Endometrial microvascular endothelial cells (primary cell): Measurements from ENCODE around the gene ZNF12. TPM values are rescaled to one million over a fixed set of nuclear protein-coding genes. Genes with fewer than 3 reads are reported as not detected.

Source experiments
- in situ Hi-C: cut with HindIII; loops from 2 replicates; pipeline ENCODE4 v1.10.0; 2017; ENCODE audit warnings: low sequenced_read_pairs, low pct_unique_long_range_greater_than_20kb; ENCODE audit errors: inconsistent ontology term
- total RNA-seq: library from RNA; depleted of rRNA; stranded (reverse); fragments of >200 nt; gene quantifications from one replicate; pipeline ENCODE4 v1.2.3, GENCODE V29; 2015; ENCODE audit errors: inconsistent ontology term

The ZNF12 gene
- total RNA-seq, 1 donor from 2014 or later = 7.4 TPM

DNA sequence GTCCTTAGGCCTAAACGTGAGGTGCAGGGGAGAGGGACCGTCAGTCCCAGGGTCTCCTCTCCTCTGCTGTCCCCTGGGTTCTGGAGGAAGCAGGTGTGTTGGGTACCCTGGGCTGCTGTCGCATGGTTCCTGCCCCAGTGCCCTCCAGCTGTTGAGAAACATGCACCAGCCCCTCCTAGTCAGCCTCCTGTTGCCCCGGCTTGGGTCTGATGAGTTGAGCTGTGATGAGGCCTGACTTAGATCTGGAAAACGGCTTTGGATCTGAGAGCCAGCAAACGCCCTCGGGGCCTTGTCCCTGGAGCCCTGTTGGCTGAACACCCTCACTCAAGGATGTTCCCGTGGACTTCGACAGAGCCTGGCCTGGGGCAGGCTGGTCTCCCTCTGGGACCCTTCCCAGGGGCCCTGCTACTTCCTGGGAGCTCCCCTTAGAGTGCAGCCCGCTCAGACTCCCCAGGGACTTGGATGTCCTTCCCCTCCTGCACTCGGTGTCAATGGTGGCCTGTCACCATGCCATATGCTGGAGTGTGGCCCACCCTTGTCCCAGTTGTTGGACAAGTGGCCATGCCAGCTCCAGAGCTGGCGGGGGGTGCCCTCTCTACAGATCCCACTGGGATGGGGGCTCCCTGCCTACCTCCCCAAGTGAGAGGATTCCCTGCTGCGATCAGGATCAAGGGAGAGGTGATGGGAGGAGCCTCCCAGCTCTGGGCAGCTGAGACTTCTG is 57.3 kb downstream of the ZNF12 start:
- in situ Hi-C loops = no loop called here

DNA sequence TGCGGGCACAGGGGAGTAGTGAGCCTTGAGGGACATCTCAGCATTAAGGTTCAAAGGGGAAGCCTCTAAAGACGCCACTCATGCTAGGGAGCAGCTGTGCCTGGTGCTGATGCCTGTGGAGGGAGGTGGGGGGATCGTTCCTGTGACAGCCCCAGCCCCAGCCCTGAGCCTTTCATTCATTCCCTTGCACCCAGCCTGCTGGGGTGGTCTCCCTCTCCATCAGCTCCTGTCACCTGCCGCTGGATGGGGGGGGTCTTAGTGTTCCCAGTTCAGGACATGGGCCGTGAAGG is 58.0 kb downstream of the ZNF12 start:
- in situ Hi-C loops = no loop called here

- in situ Hi-C loops = no loop called here
These were observed 58.5 kb downstream of the ZNF12 start for GRCh38 chr7:6648066-6648814.

DNA sequence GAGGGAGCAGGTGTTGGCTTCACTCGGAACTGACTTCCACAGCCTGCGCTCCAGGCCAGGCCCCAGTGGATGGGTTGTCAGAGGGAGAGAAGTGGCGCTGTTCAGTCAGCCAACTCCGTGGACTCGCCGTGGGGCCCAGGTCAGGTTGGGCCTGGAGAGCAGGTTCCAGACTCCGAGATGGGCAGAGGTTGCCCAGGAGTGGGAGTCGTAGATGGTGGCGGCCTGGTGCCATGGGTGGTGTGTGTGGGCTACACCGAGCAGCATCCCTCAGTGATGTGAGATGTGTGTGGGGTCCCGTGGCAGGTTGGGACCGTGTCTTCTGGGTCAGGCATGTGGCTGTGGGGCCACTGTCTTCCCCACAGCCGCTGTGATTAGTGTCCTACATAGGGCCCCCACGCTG is 59.2 kb downstream of the ZNF12 start:
- in situ Hi-C loops = no loop called here

DNA sequence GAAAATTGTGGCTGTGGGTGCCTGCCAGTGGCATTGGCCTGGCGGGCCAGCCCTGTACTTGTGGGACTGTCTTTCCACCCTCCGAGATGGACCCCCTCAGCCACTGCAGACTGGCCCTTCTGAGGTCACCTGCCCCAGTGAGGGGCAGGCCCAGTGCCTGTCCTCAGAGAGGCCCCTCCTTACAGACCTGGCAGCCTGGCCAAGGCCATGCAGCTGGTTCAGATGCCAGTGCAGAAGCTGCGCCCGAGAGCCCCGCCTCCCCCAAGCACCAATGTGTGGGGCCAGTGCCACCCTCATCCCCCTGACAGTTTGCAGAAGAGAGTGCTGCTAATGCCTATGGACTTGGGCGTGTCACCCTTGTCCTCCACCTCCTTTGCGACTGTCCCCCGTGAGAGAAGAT is 59.7 kb downstream of the ZNF12 start:
- in situ Hi-C loops = no loop called here

GRCh38 chr7:6646465-6646864 is 60.3 kb downstream of the ZNF12 start:
- in situ Hi-C loops = no loop called here

DNA sequence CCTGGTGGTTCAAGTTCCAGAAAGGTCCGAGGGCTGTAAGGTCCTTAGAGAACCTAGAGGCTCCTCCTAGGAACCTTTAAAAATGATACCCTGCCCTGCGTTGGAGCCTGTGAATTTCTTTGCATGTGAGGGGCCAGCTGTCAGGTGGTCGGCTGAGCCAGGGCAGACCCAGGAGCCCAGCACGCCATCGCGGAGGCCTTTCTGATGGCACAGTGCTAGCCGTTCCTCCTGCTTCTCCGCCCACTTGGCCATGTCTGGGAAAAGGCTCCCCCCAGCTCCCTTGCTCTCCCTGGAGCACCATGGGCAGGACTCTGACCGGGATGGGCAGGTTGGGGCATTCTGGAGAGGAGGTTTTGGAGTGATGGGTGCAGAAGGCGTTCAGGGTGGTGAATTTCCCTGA is 62.0 kb downstream of the ZNF12 start:
- in situ Hi-C loops = no loop called here

DNA sequence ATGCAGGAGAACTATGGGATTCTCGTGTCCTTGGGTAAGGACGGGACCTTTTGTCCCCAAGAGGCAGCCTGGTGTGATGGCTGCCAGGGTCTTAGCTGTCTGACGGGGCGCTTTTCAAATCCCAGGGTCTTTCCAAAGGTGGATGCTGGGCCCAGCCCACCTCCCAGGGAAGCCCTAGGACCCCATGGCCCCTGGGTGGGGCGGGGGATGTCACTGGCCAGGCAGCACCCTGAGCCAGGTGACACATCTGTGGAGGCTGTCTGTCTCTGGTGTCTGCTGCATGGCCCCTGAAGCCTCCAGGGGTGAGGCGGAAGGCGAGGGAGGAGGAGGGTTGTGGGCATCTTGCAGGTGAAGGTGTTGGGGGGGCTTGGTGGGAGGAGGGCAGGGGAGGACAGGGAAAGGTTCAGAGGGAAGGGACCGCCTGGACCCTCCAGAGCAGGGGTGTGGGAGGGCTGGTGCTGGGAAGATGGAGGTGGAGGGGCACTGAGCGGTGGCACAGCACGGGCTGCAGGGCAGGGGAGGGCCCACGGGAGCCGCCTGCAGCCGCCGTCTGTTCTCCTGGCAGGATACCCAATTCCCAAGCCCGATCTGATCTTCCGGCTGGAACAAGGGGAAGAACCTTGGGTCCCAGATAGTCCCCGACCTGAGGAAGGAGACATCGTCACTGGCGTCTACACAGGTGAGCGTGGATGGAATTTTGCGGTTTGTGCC is 62.7 kb downstream of the ZNF12 start:
- in situ Hi-C loops = no loop called here

DNA sequence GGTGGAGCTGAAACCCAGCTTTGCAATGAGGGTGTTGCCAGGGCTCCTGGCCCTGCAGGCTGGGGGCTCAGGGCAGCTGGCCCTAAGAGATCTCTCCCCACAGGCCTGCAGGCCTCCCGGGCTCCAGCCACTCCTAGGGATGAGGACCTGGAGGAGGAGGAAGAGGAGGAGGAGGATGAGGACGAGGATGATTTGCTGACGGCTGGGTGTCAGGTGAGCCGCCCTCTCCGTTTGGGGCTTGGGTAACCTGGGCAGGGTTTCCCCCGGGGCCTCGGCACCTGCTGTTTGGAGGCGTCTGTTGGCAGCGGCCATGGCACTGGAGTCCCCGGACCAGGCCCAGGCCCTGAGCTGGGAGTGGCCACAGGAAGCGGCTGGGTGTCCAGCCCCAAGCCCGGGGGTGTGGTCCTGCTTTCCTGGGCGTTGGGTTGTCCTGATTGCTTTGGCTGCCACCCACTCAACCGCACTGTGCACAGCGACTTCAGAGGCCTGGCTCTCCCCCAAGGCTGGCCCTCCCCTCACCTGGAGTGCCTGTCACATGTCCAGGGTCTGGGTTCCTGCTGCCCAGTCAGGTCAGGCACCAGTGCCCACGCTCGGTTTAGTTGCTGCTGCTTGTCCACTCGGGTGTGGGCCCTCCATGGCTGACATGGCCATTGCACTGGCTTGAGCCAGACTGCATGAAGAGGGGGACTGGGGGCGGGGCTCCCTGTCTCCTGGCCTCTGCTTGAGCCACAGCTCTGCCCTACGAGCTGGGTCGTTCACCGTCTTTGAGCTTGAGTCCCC is 63.7 kb downstream of the ZNF12 start:
- in situ Hi-C loops = no loop called here

DNA sequence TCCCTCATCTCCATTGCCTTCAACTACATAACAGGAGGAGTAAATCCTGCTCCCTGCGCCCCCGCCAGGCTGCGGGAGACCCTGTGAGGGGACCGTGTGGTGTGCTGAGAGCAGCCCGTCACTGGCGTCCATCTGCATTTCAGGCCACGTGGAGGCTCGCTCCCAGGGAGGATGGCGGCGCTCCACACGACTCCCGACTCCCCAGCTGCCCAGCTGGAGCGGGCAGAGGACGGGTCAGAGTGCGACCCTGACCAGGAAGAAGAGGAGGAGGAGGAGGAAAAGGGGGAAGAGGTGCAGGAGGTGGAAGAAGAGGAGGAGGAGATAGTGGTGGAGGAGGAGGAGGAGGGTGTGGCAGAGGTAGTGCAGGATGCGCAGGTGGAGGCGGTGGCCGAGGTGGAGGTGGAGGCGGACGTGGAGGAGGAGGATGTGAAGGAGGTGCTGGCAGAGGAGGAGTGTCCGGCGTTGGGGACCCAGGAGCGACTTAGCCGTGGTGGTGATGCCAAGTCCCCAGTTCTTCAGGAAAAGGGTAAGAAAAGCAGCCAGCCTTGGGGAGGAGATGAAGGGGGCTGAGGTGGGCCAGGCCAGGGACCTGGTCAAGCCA is 64.4 kb downstream of the ZNF12 start:
- in situ Hi-C loops = no loop called here

GRCh38 chr7:6641305-6642035 is 65.3 kb downstream of the ZNF12 start:
- in situ Hi-C loops = no loop called here

DNA sequence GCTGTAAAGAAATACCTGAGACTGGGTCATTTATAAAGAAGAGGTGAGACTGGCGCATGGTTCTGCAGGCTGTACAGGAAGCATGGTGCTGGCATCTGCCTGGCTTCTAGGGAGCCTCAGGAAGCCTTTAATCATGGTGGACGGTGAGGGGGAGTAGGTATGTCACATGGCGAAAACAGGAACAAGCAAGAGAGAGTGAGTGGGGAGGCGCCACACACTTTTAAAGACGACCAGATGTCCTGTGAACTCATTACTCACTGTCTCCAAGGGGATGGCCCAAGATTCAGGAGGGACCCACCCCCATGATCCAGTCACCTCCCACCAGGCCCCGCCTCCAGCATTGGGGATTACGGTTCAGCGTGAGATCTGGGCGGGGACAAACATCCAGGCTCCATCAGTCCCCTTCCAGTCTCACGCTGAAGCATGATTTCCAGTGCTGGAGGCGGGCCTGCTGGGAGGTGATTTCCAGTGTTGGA is 66.5 kb downstream of the ZNF12 start:
- in situ Hi-C loops = no loop called here

GRCh38 chr7:6639627-6640026 is 67.1 kb downstream of the ZNF12 start:
- in situ Hi-C loops = no loop called here

- in situ Hi-C loops = no loop called here
These were observed 67.7 kb downstream of the ZNF12 start for GRCh38 chr7:6639032-6639431.

Other genes starting within 250 kb of the ZNF12 start
- gene KDELR2, start 222.8 kb downstream of the ZNF12 start, total RNA-seq = 149 TPM
- gene GRID2IP, start 155.5 kb downstream of the ZNF12 start, total RNA-seq = 0.84 TPM
- 29.8 TPM for gene ZDHHC4, start 129.5 kb downstream of the ZNF12 start, total RNA-seq
- 23.3 TPM for gene INTS15, start 116.9 kb downstream of the ZNF12 start, total RNA-seq
- gene ZNF853, start 91.3 kb downstream of the ZNF12 start, total RNA-seq = not detected
- 7.4 TPM for gene ZNF316, start 69.6 kb downstream of the ZNF12 start, total RNA-seq
- gene RSPH10B2, start 47.2 kb upstream of the ZNF12 start, total RNA-seq = not detected
- gene CCZ1B, start 119.3 kb upstream of the ZNF12 start, total RNA-seq = 14.3 TPM